Activated T-helper 17 cell treated with anti-CD3 and anti-CD28 coated beads, Interleukin-2, amount 50 U/mL, for 72 hours (primary cell): ENCODE results near the gene ZNF407. TPM values are rescaled to one million over a fixed set of nuclear protein-coding genes. Genes with fewer than 3 reads are reported as not detected.

Source experiments
- ATAC-seq: fragments of 150-1000 bp; cut with Tn5 transposase; replicated peaks from 2 replicates; pipeline ENCODE4 v1.10.0; 2021; ENCODE audit warnings: mild to moderate bottlenecking, moderate library complexity
- H3K27ac Mint-ChIP-seq: one replicate; pipeline ENCODE4 v1.8.0; 2022; ENCODE audit warnings: mixed read lengths
- H3K27me3 Mint-ChIP-seq: one replicate; pipeline ENCODE4 v1.8.0; 2022; ENCODE audit warnings: mixed read lengths
- H3K36me3 Mint-ChIP-seq: one replicate; pipeline ENCODE4 v1.8.0; 2022; ENCODE audit warnings: low read depth, mild to moderate bottlenecking, mixed read lengths
- H3K4me1 Mint-ChIP-seq: one replicate; pipeline ENCODE4 v1.8.0; 2022; ENCODE audit warnings: mixed read lengths
- H3K4me3 Mint-ChIP-seq: one replicate; pipeline ENCODE4 v1.8.0; 2022; ENCODE audit warnings: mild to moderate bottlenecking, mixed read lengths
- H3K9me3 Mint-ChIP-seq: one replicate; pipeline ENCODE4 v1.8.0; 2022; ENCODE audit warnings: mixed read lengths
- total RNA-seq, 2 donors: library from RNA; stranded (reverse); gene quantifications; one replicate each; pipeline ENCODE4 v1.2.3, GENCODE V29; 2022

ZNF407 gene
- total RNA-seq, 2 donors from 2014 or later: 17.9 to 22.5 TPM

DNA sequence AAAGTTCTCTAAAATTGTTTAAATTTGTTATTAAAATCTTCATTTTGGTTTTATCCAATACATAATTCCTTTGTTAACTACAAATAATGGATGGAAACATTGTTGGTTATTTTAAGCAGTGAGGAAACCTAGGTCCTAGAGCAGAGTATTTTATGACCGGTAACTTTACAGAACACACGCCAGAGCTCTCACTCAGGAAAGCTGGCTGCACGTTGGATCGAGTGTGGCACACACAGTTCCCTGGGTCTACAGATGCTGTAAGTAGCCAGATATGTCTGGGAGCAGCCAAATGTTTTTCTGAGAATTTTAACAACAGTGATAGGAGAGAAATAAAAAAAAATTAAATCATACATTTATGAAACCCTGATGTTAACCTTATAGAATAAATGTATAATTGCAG, 264.4 kb downstream of the ZNF407 start:
- Mint-ChIP-seq H3K4me3 (no peak overlapping the region), H3K27me3 (no peaks in the 10 kb centered on the region), H3K9me3 (no peaks in the 10 kb centered on the region), H3K36me3 (no peaks in the 10 kb centered on the region), H3K4me1 (no peaks in the 10 kb centered on the region), H3K27ac (no peak overlapping the region)
- ATAC-seq: no peak

DNA sequence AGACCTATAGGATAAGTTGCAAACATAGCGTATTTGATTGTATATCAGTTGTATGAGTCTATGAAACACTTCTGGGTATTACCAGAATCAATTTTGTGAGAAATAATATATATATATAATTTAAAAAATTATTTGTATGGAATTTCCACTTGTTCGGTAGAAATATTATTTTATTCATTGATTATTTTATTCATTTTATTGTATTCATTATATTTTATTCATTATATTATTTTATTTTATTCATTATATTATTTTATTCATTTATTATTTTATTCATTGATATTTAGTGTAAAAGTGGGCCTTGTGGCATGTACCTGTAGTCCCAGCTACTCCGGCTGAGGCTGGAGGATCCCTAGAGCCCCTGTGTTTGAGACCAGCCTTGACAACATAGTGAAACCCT, 268.9 kb downstream of the ZNF407 start:
- Mint-ChIP-seq H3K27ac (no peak overlapping the region), H3K4me1 (no peaks in the 10 kb centered on the region), H3K36me3 (no peaks in the 10 kb centered on the region), H3K9me3 (no peaks in the 10 kb centered on the region), H3K4me3 (no peak overlapping the region), H3K27me3 (no peaks in the 10 kb centered on the region)
- ATAC-seq: no peak

DNA sequence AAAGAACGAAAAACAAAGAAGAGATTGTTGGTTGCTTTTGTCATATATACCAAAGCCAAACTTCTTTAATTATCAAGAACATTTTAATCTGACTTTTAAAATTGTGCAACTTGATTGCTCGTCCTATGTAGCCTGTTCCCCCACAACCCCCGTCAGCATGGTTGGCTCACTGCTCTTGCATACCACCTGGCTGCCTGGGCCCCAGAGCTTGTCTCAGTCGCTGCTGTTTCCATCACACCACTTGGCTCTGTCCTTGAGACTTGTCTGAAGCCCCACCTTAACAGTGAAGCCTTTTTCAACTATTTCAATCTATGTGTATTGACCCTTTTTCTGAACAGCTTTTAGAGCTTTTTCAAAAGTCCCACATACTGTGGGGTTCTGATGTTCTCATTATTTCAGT, 270.8 kb downstream of the ZNF407 start:
- Mint-ChIP-seq H3K27ac (no peak overlapping the region), H3K36me3 (no peaks in the 10 kb centered on the region), H3K9me3 (no peaks in the 10 kb centered on the region), H3K4me1 (no peaks in the 10 kb centered on the region), H3K4me3 (no peak overlapping the region), H3K27me3 (no peaks in the 10 kb centered on the region)
- no peak for ATAC-seq

DNA sequence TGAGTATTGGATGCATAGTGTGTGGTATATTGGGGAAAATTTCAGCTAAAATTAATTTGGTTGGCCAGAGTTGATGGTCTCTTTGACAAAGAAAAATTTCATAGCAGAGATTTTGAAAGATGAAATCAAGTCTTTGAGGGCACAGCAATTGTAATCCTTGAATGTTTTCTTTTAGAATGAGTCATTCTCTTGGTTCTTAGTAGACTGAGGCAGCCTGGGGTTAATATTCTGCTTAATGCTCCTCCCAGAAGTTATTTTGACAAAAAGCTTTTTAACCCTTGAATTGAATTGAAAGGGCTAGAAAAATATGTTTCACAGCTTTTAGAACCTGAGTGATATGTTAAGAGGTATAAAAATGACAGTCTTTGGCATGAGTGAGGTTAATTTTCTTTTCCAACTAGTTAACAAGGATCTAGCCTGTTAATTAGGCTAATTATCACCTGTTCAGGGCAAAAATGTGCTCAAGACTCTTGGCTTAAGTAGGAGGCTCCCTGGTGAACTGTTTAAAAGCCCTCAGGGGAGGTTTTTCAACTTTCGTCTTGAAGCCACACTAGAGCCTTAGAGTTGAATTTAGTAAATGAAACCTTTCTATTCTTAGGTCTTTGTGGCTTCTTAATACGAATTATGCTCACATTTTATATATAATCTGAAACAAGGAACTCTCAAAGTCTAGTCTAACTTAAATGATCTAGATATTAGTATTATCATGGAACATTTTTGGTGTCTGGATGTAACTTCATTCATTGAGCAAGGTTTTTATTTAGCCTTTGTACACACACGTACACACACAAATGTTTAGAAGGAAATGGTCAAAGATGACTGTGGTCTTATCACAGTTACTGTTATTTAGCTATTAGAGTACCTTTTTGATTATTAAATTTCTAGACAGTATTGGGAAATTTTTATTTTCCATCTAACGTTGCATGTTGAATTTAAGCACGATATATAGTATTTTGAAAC, 272.5 kb downstream of the ZNF407 start:
- Mint-ChIP-seq H3K4me1 (no peaks in the 10 kb centered on the region), H3K27ac (no peak overlapping the region), H3K9me3 (no peaks in the 10 kb centered on the region), H3K4me3 (no peak overlapping the region), H3K27me3 (no peaks in the 10 kb centered on the region), H3K36me3 (no peaks in the 10 kb centered on the region)
- no peak for ATAC-seq

DNA sequence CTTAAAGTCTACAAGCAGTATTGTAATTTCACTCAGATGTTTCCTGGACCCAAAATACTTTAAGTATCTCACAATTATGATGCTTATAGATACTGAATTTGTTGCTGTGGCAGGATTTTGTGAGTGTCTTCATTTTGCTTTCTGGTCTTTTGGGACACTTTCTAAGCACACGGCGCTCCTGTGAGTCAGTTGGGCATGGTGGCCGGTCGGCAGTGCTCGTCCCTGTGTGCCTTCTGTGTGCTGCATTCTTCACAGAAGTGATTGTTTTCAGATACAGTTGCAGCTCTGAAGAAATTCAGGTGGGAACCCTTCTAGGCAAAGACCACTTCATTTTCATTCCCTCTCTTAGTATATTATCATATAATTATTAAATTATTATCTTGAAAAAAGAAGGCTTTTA, 273.3 kb downstream of the ZNF407 start:
- Mint-ChIP-seq H3K9me3 (no peaks in the 10 kb centered on the region), H3K36me3 (no peaks in the 10 kb centered on the region), H3K4me1 (no peaks in the 10 kb centered on the region), H3K27me3 (no peaks in the 10 kb centered on the region), H3K4me3 (no peak overlapping the region), H3K27ac (no peak overlapping the region)
- no peak for ATAC-seq

DNA sequence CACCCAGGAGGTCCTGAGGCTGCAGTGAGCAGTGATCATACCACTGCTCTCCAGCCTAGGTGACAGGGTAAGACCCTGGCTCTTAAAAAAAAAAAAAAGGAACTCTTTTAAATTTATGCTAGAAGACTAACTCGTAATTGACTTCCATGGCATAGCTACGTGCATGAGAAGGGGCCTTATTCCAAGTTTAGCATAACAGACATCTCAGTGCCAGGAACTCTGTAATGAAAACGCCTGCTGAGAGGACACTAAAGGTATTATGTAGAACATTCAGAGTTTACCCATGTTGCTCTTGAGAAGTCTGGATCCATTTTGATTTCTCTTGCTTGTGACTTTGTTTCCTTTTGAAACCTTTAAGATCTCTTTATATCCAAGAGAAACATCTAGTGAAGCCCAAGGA, 276.0 kb downstream of the ZNF407 start:
- no peak overlapping the region for H3K4me3 Mint-ChIP-seq
- no peak overlapping the region for H3K27ac Mint-ChIP-seq
- H3K9me3 Mint-ChIP-seq: no peaks in the 10 kb centered on the region
- no peaks in the 10 kb centered on the region for H3K4me1 Mint-ChIP-seq
- H3K27me3 Mint-ChIP-seq: no peaks in the 10 kb centered on the region
- no peak for ATAC-seq
- peaks cover 13% of the 10 kb centered on the region for H3K36me3 Mint-ChIP-seq

DNA sequence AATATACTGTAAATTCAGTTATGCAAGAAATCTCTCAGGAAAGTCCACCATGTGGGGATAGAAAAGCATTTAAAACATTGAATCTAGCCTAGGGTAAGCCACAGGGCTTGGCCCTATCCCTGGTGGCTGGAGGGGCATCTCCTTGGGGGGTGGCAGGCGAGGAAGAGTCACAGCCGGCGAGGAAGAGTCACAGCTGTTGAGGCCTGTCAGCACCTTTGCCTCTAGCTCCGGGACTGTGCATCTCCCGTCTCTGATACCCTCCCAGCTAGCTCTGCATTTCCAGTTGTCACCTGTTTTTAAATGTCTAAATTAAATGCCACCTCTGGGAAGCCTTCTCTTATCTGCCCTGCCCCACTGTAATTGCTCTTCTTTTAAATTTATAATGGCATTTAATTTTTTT, 276.7 kb downstream of the ZNF407 start:
- Mint-ChIP-seq H3K27ac (no peak overlapping the region), H3K27me3 (no peaks in the 10 kb centered on the region), H3K36me3 (peaks cover 13% of the 10 kb centered on the region), H3K9me3 (no peaks in the 10 kb centered on the region), H3K4me1 (no peaks in the 10 kb centered on the region), H3K4me3 (no peak overlapping the region)
- ATAC-seq: no peak

DNA sequence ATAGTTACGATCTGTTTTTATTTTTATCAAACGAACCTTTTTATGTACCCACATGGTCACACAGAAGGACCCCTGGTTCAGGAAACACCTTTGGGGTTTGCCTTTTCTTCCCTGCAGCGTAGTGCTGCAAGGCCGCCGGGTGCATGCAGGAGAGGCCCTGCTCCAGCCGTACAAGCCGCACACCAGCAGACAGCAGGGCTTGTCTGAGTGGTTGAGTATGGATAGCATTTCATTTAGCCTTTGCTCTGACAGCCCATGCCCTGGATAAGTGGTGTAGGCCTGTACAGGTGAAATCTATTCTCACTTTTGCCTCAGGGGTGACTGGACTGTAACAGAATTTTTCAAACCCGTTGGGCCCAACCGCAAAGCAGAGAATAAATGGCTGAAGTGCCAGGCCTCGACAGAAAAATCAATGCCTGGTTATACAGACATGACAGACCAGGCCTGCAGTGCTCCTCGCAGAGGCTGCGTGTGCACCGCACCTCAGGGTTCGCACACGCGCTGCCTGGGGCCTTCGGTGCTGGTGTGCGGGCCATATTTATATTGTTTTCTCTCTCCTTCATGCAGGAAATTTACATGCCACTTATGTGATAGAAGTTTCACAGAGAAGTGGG, 279.1 kb downstream of the ZNF407 start:
- ATAC-seq: no peak
- Mint-ChIP-seq H3K27me3 (no peaks in the 10 kb centered on the region), H3K4me1 (no peaks in the 10 kb centered on the region), H3K36me3 (peaks cover 34% of the 10 kb centered on the region), H3K27ac (no peak overlapping the region), H3K9me3 (no peaks in the 10 kb centered on the region), H3K4me3 (no peak overlapping the region)

DNA sequence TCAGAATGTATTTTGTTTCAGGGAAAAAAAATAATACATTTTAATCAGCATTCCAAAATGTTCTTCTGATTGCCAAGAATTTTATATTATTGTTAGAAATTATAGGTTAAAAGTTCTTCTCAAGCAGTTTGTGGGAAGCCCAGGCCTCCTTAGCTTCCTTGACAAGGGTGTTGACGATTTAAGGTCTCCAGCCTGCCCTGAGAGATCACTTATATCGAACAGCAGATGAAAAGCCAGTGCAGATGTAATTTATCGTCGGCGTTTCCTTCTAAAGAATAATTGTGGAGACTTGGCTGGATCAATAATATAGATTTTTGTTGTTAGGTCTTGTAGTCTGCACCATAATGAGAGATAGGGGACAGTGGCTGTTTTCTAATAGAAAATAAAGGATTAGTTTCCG, 280.6 kb downstream of the ZNF407 start:
- ATAC-seq: no peak
- Mint-ChIP-seq H3K4me3 (no peak overlapping the region), H3K36me3 (peaks cover 49% of the 10 kb centered on the region), H3K27me3 (no peaks in the 10 kb centered on the region), H3K27ac (no peak overlapping the region), H3K9me3 (no peaks in the 10 kb centered on the region), H3K4me1 (no peaks in the 10 kb centered on the region)

DNA sequence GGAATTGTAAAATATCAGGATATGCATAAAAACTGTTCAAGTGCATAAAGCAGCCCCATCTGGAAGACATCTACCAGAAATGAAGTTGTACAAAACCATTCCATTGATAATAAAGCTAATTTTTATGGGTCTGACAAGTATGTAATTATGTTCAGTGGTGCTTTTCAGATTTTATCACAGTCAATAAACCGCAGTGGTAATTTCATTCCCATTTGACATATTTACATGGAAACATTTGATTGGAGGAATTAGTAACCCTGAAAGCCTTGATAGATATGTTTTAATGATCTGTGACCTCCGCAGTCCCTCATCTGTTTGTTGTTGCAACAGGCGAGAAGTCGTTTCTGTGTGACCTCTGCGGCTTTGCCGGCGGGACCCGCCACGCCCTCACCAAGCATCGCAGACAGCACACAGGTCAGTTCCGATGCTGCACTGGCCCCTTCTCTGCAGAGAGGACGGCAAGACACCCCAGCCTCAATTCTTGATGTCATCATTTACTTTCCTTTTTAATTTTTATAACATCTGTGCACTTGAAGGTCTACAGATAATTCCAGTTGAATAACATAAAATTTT, 283.1 kb downstream of the ZNF407 start:
- Mint-ChIP-seq H3K9me3 (no peaks in the 10 kb centered on the region), H3K27ac (no peak overlapping the region), H3K4me3 (no peak overlapping the region), H3K4me1 (no peaks in the 10 kb centered on the region), H3K36me3 (peaks cover 65% of the 10 kb centered on the region), H3K27me3 (no peaks in the 10 kb centered on the region)
- no peak for ATAC-seq

DNA sequence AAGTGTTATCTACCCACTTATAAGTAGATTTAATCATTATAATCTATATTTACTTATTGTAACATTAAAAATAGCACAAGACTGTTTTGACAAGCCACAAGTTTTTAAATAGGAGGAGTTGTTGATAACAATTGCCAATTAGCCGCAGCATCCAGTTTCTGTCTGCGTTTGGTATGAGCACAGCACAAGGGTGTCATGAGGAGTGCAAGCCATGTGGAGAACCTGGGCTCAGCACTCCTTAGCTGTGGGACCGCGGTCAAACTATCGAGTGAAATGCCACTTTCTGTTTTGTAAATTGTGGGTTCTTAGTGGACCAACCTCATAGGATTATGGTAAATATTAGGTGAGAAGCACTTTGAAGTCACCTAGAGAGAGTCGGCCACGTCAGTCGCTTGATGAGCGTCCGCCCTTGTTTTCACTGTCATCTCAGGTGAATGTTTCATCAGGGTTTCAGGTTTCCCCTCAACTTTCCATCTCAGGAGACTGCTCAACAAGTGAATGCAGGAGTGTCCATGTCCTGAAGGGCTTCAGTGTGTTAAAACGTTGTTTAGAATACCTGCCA, 294.5 kb downstream of the ZNF407 start:
- H3K4me1 Mint-ChIP-seq: no peaks in the 10 kb centered on the region
- H3K36me3 Mint-ChIP-seq: peaks cover 17% of the 10 kb centered on the region
- H3K4me3 Mint-ChIP-seq: no peak overlapping the region
- ATAC-seq: no peak
- no peaks in the 10 kb centered on the region for H3K9me3 Mint-ChIP-seq
- H3K27ac Mint-ChIP-seq: no peak overlapping the region
- no peaks in the 10 kb centered on the region for H3K27me3 Mint-ChIP-seq

DNA sequence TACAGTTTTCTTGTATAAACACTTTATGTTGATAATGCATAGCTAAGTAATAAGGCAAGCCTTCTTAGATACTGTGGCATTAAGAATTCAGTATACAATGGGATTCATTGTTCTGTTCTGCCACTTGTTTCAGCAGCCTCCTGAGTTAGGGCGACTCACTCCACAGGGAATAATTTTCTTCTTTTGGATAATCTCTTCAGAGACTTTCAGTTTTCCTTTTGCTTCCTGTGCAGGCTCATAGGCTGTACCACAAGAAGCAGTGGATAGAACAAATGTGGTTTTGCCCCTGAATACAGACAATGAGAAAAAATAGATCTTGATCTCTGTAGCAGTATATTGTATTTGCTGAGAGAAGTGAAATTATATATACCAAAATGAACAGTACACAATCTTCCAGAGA, 298.0 kb downstream of the ZNF407 start:
- Mint-ChIP-seq H3K27ac (no peak overlapping the region), H3K27me3 (no peaks in the 10 kb centered on the region), H3K4me1 (peaks cover 4% of the 10 kb centered on the region), H3K4me3 (no peak overlapping the region), H3K36me3 (peaks cover 9% of the 10 kb centered on the region), H3K9me3 (no peaks in the 10 kb centered on the region)
- no peak for ATAC-seq

DNA sequence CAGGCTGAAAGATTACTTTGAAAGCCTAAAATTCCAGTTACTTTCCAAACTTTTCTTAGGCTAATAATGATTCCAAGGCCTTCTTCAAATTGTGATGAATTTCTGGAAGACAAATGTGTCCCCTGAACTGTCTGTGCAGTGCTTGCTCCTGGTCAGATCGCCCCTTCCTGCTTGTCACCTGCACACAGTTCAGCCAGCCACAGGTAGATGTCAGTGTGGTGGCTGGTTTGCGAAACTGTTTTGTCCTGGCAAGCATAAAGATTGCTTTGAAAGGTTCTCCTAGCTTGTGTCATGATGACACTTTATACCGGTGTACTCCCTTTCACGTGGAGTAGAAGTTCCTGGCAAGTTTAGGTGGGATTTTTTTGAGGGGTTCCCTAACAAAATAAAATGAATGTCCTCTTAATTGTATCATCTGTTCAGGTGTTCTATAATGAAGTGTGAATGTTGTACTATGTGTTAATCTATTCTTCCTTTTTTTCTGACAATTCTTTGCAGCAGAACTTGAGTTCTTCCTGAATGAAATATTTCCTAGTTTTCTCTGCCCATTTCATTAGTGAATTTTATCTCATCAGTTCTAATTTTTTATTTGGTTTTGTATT, 298.8 kb downstream of the ZNF407 start:
- no peak overlapping the region for H3K27ac Mint-ChIP-seq
- peaks cover 6% of the 10 kb centered on the region for H3K36me3 Mint-ChIP-seq
- peaks cover 4% of the 10 kb centered on the region for H3K4me1 Mint-ChIP-seq
- H3K4me3 Mint-ChIP-seq: no peak overlapping the region
- peak; percentile 52 for ATAC-seq
- no peaks in the 10 kb centered on the region for H3K27me3 Mint-ChIP-seq
- no peaks in the 10 kb centered on the region for H3K9me3 Mint-ChIP-seq

DNA sequence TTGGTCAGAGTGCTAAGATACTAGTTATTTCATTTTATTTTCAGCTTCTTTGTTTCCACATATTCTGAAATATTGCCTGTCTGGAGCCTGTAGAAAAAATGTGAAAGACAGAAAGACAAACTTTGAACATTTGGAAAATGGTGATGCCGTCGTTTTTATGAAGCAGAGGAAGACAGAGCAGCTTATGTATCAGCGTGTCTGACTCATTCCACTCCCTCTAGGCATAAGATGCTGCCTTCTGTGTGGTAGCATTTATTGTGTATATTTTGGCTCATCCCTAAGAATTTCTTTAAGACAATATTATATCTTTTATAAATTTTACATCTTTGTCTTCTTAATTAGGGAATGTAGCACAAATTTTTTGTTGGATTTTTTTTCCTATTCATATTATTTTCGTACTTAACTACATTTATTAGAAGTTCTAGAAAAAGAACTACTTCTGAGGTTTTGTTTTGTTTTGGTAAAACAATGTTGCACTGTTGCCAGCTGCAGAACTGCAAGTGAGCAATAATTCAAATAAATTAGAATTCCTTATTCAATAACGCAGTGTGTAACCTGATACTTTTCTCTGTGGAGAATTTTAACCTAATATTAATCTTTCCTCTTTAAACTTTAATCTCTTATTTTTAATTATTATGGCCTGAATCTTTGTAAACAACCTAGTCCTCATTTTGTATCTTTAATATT, 300.4 kb downstream of the ZNF407 start:
- Mint-ChIP-seq H3K4me3 (no peak overlapping the region), H3K27ac (no peak overlapping the region), H3K4me1 (peaks cover 4% of the 10 kb centered on the region), H3K9me3 (no peaks in the 10 kb centered on the region), H3K27me3 (no peaks in the 10 kb centered on the region), H3K36me3 (peaks cover 10% of the 10 kb centered on the region)
- ATAC-seq: no peak
